Measurements from ENCODE around the gene SH2D3C.

DNA sequence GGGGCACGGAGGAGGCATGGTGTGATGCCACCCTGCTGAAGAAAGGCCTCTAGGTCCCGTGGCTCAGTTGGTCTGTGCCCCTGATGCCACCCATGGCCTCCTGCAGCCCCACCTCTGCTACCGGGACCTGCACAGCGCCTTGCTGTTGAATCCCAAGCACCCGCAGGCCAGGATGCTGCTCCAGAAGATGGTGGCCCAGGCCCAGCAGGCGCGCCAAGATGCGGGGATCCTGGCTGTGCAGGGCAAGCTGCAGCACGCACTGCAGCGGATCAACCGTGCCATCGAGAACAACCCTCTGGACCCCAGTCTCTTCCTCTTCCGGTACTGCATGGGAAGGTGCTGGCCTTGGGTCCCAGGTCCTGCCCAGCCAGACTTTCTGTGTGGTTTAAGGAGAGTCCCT lies 55.5 kb downstream of the SH2D3C start:
- TF ChIP-seq CTCF (IDR thresholded peaks at IDR 0.05; ENCODE audit: insufficient read depth, low read length, poor library complexity, severe bottlenecking) (no peak), EZH2phosphoT487 (conservative IDR thresholded peaks at IDR 0.05; ENCODE audit: low read length) (no peak)

Data from SU-DHL-6 (cell line).